Tibial artery (tissue), 4 donors: ENCODE data around the gene GATAD2A.

ENCODE experiments used
- DNase-seq, 2 donors: peaks; one replicate each; pipeline ENCODE4 v3.0.0-alpha.2; 2019
- H3K27ac ChIP-seq, 2 donors: fragments of 200-600 bp; sonication (generic) in 1 of 2; 1 replicate in 1 of 2; 2 replicates in 1 of 2; pipeline ENCODE4 v1.5.1; 2018 to 2019; ENCODE audit warnings: mild to moderate bottlenecking in 1 of 2
- H3K27me3 ChIP-seq, 2 donors: fragments of 200-600 bp; sonication (generic) in 1 of 2; one replicate each; pipeline versions ENCODE4 v1.5.1 to v1.6.0; 2016 to 2019
- H3K36me3 ChIP-seq, 3 donors: fragments of 200-600 bp; sonication (generic) in 2 of 3; one replicate each; pipeline ENCODE4 v1.5.1; 2016 to 2019; ENCODE audit warnings: mild to moderate bottlenecking in 2 of 3
- H3K4me1 ChIP-seq, 4 donors: fragments of 200-600 bp; sonication (generic) in 2 of 4; 1 replicate in 3 of 4; 2 replicates in 1 of 4; pipeline ENCODE4 v1.5.1; 2016 to 2019
- H3K4me3 ChIP-seq, 2 donors: fragments of 200-600 bp; sonication (generic) in 1 of 2; 1 replicate in 1 of 2; 2 replicates in 1 of 2; pipeline ENCODE4 v1.5.1; 2018 to 2019; ENCODE audit warnings: mild to moderate bottlenecking in 2 of 2
- H3K9me3 ChIP-seq, 3 donors: fragments of 200-600 bp; sonication (generic) in 1 of 3; one replicate each; pipeline ENCODE4 v1.5.1; 2016 to 2019
- CTCF ChIP-seq, 2 experiments: fragments of 200-600 bp in 1 of 2; fragments of 450-650 bp in 1 of 2; IDR thresholded peaks; one replicate each; pipeline ENCODE4 v1.5.1; 2017 to 2019; ENCODE audit warnings: antibody characterized with exemption in 2 of 2, mild to moderate bottlenecking in 1 of 2, moderate library complexity in 1 of 2
- intact Hi-C: fragments of 100-400 bp; cut with DNase I; formaldehyde crosslinking; loops from one replicate; pipeline ENCODE4 v1.15.0; 2023; ENCODE audit warnings: low total_unique reads

GATAD2A gene

GRCh38 chr19:19537075-19538048 lies 131.9 kb downstream of the GATAD2A start:
- no peak for TF ChIP-seq CTCF (IDR thresholded peaks at IDR 0.05)
- Histone ChIP-seq H3K4me3 (peak overlapping the region in 1 of 2 donors; percentile 18), H3K27me3 (peaks cover 0 to 48% of the 10 kb centered on the region in 2 donors), H3K9me3 (no peaks in the 10 kb centered on the region), H3K4me1 (peaks cover 0 to 41% (median 32%) of the 10 kb centered on the region in 4 donors), H3K36me3 (peaks cover 0 to 7% (median 0%) of the 10 kb centered on the region in 3 donors), H3K27ac (no peak overlapping the region)
- DNase-seq = no peak
- intact Hi-C loops = loop anchor here (10.0 kb wide), 1 partner anchor 417 kb away; no protein-coding TSS in a partner anchor

- no peak for TF ChIP-seq CTCF (IDR thresholded peaks at IDR 0.05)
- H3K36me3 ChIP-seq = peaks cover 0 to 7% (median 0%) of the 10 kb centered on the region in 3 donors
- peaks cover 0 to 39% (median 29%) of the 10 kb centered on the region in 4 donors for H3K4me1 ChIP-seq
- DNase-seq = peak in 1 of 2 donors; percentile 26
- H3K9me3 ChIP-seq = no peaks in the 10 kb centered on the region
- intact Hi-C loops = loop anchor here (10.0 kb wide), 1 partner anchor 417 kb away; no protein-coding TSS in a partner anchor
- no peak within 1 kb of the TSS for H3K27ac ChIP-seq
- H3K27me3 ChIP-seq = peaks cover 0 to 57% of the 10 kb centered on the region in 2 donors
- H3K4me3 ChIP-seq = peak within 1 kb of the TSS; percentile 18 to 36
These were observed 132.7 kb downstream of the GATAD2A start, which contains the start of gene CILP2 for GRCh38 chr19:19538061-19538784. Gene CILP2, plus strand, starts transcription at chr19:19538265. Its CDS starts 85 bp downstream, at chr19:19538350.

GRCh38 chr19:19538785-19539166 lies 133.3 kb downstream of the GATAD2A start:
- peaks cover 0 to 7% (median 0%) of the 10 kb centered on the region in 3 donors for H3K36me3 ChIP-seq
- peaks cover 0 to 62% of the 10 kb centered on the region in 2 donors for H3K27me3 ChIP-seq
- intact Hi-C loops = loop anchor here (10.0 kb wide), 1 partner anchor 416 kb away; no protein-coding TSS in a partner anchor
- H3K27ac ChIP-seq = no peak overlapping the region
- H3K9me3 ChIP-seq = no peaks in the 10 kb centered on the region
- no peak for DNase-seq
- TF ChIP-seq CTCF (IDR thresholded peaks at IDR 0.05) = no peak
- peaks cover 0 to 39% (median 29%) of the 10 kb centered on the region in 4 donors for H3K4me1 ChIP-seq
- no peak overlapping the region for H3K4me3 ChIP-seq

- intact Hi-C loops = loop anchor here (10.0 kb wide), 1 partner anchor 415 kb away; no protein-coding TSS in a partner anchor
- TF ChIP-seq CTCF (IDR thresholded peaks at IDR 0.05) = no peak
- Histone ChIP-seq H3K9me3 (no peaks in the 10 kb centered on the region), H3K36me3 (peaks cover 0 to 7% (median 0%) of the 10 kb centered on the region in 3 donors), H3K4me3 (no peak overlapping the region), H3K27ac (no peak overlapping the region), H3K4me1 (peaks cover 0 to 39% (median 29%) of the 10 kb centered on the region in 4 donors), H3K27me3 (peaks cover 0 to 71% of the 10 kb centered on the region in 2 donors)
- no peak for DNase-seq
These were observed 134.2 kb downstream of the GATAD2A start for GRCh38 chr19:19539698-19540063.

GRCh38 chr19:19540064-19540714 lies 134.7 kb downstream of the GATAD2A start:
- H3K27me3 ChIP-seq = peaks cover 0 to 76% of the 10 kb centered on the region in 2 donors
- H3K4me3 ChIP-seq = peak overlapping the region in 1 of 2 donors; percentile 20
- no peak for DNase-seq
- TF ChIP-seq CTCF (IDR thresholded peaks at IDR 0.05) = no peak
- intact Hi-C loops = no loop called here
- H3K36me3 ChIP-seq = peaks cover 0 to 7% (median 0%) of the 10 kb centered on the region in 3 donors
- no peaks in the 10 kb centered on the region for H3K9me3 ChIP-seq
- peaks cover 0 to 39% (median 29%) of the 10 kb centered on the region in 4 donors for H3K4me1 ChIP-seq
- no peak overlapping the region for H3K27ac ChIP-seq
